ENCODE results near the gene GAB1.

GAB1 gene

DNA sequence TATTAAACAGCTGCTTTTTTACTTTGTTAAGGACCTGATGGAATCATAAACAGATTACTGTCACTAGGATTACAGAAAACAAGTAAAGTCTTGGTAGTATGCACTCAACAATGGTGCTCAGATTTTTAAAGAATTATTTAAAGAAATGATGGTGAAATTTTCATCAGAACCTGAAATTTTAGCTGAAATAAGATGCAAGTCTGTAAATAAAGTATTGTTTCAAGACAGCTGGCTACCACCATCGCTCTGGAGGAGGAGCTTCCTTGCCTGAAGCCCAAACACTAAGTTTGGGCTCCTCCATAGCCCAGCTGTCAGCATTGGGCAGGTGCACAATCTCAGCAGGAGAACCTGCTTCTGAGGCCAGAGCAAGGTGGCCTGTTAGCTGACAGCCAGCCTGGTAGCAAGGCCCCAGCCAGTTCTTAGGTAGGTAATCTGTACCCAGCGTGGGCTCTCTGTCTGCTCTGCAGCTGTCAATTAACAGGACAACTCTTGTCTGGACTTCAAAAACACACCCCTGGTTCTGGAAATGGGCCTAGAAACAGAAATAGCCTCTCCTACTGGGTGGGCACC lies 4.6 kb downstream of the GAB1 start:
- H3K4me3 ChIP-seq (ENCODE audit: low read depth, low read length), result no peak overlapping the region
- TF ChIP-seq CTCF (IDR thresholded peaks at IDR 0.05; ENCODE audit: low read depth, low read length), result no peak
- no peak for DNase-seq

DNA sequence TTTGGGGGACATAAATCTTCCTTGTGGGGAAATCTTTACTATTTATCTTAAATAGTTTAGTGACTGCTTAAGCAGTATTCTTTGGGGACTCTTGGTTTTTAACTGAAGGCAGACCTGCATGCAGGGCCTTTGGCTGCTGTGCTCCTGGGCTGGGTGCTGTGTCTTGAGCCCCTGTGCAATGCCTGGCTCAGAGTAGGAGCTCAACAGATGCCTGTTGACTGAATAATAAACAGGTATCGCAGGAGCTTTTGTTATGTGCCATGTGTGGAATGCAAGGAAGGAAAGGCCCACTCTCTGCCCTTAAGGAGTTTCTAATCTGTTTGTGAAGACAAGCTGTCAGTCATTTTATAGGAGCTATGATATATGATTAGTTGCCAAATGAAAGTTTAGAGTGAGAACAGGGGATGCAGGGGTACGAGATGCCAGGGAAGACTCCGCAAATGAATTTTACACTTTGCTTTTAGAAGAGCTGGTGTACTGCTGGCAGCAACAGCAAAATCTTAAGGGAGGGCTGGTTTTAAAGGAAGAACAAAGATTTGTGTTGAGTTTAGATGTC lies 6.7 kb downstream of the GAB1 start:
- Histone ChIP-seq H3K36me3 (no peaks in the 10 kb centered on the region), H3K27me3 (no peaks in the 10 kb centered on the region), H3K9me3 (no peaks in the 10 kb centered on the region), H3K4me3 (ENCODE audit: low read depth, low read length) (no peak overlapping the region), H3K4me1 (no peaks in the 10 kb centered on the region)
- no peak for DNase-seq
- TF ChIP-seq CTCF (IDR thresholded peaks at IDR 0.05; ENCODE audit: low read depth, low read length), result no peak

More for the DNA sequence above, 4.6 kb downstream of the GAB1 start:
- Histone ChIP-seq H3K4me1 (no peaks in the 10 kb centered on the region), H3K36me3 (no peaks in the 10 kb centered on the region), H3K9me3 (no peaks in the 10 kb centered on the region), H3K27me3 (peaks cover 13% of the 10 kb centered on the region)

GRCh38 chr4:143344041-143344440 lies 7.4 kb downstream of the GAB1 start:
- Histone ChIP-seq H3K9me3 (no peaks in the 10 kb centered on the region), H3K27me3 (no peaks in the 10 kb centered on the region), H3K4me1 (no peaks in the 10 kb centered on the region), H3K4me3 (ENCODE audit: low read depth, low read length) (no peak overlapping the region), H3K36me3 (no peaks in the 10 kb centered on the region)
- no peak for DNase-seq
- TF ChIP-seq CTCF (IDR thresholded peaks at IDR 0.05; ENCODE audit: low read depth, low read length), result no peak

DNA sequence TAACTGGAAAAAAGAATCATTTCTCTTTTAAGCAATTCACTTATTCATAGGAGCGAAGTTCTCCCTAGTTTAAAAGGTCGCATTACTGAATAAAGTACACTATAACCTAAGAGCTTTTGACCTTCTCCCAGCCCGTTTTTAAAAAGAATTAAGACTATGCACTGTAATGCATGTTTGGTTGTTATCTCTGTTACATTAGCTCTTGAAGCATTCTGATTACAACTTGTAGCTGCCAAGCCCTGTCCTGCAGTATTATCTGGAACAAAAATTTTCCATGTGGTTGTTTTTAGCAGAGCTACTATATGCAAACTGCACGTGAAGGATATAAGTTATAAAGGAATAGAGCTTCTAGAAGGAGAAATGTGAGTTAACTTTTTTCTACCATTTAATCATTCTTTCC lies 8.1 kb downstream of the GAB1 start:
- no peaks in the 10 kb centered on the region for H3K9me3 ChIP-seq
- no peak overlapping the region for H3K4me3 ChIP-seq (ENCODE audit: low read depth, low read length)
- TF ChIP-seq CTCF (IDR thresholded peaks at IDR 0.05; ENCODE audit: low read depth, low read length), result no peak
- no peak for DNase-seq
- H3K4me1 ChIP-seq, result no peaks in the 10 kb centered on the region
- H3K27me3 ChIP-seq, result no peaks in the 10 kb centered on the region
- no peaks in the 10 kb centered on the region for H3K36me3 ChIP-seq

DNA sequence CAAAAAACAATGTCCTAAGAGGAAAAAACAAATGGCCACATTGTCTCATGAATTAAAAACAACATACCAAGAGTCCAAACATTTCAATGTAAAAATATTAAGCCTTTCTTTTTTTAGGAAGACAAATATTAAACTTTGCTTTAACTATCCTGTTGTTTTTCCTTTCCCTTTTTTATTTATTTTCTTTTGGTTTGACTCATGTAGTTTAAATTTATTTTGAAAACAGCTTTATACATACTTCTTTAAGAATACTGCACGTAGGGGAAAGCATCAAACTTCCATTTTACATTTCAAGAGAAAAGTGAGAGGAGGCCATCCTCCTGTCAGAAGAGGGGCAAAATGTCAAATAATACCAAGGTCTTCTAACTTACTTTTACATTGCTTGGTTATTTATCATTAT lies 8.7 kb downstream of the GAB1 start:
- no peak for TF ChIP-seq CTCF (IDR thresholded peaks at IDR 0.05; ENCODE audit: low read depth, low read length)
- Histone ChIP-seq H3K4me3 (ENCODE audit: low read depth, low read length) (no peak overlapping the region), H3K27me3 (no peaks in the 10 kb centered on the region), H3K36me3 (no peaks in the 10 kb centered on the region), H3K4me1 (no peaks in the 10 kb centered on the region), H3K9me3 (no peaks in the 10 kb centered on the region)
- no peak for DNase-seq

DNA sequence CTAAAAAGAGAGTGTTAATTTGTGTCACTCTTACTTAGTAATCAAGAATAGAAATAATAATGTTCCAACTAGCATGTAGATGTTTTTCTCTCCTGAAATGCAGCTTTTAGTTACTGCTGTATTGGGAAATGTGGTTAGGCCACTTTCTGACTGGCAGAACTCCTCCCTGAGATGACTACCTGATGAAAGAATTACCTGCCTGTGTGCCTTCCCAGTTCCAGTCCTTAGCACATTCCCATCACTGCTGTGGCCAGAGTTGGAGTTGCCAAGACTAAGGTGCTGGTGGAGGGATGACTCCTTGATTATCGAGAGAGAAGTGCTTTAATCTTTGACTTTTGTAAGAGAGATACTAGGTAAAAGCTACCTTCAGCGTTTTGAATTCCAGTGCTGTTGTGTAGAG lies 9.5 kb downstream of the GAB1 start:
- Histone ChIP-seq H3K4me3 (ENCODE audit: low read depth, low read length) (no peak overlapping the region), H3K27me3 (no peaks in the 10 kb centered on the region), H3K9me3 (no peaks in the 10 kb centered on the region), H3K36me3 (no peaks in the 10 kb centered on the region), H3K4me1 (no peaks in the 10 kb centered on the region)
- no peak for TF ChIP-seq CTCF (IDR thresholded peaks at IDR 0.05; ENCODE audit: low read depth, low read length)
- DNase-seq, result no peak
